Liver (tissue), 9 donors: ENCODE data around the gene GOT2. TPM values are rescaled to one million over a fixed set of nuclear protein-coding genes. Genes with fewer than 3 reads are reported as not detected.

Source experiments
- DNase-seq: peaks from one replicate; pipeline ENCODE4 v3.0.0-alpha.2; 2017; ENCODE audit warnings: low spot score
- H3K27ac ChIP-seq, 2 donors: one replicate each; pipeline ENCODE4 v1.7.0; 2013; ENCODE audit warnings: inconsistent platforms in 2 of 2, low read length in 2 of 2, control low read depth in 1 of 2, low read depth in 1 of 2, mild to moderate bottlenecking in 1 of 2
- H3K27me3 ChIP-seq, 4 donors: one replicate each; pipeline versions ENCODE4 v1.6.1 to v1.7.0; 2013; ENCODE audit warnings: low read length in 3 of 4, inconsistent platforms in 1 of 4, mild to moderate bottlenecking in 1 of 4, moderate library complexity in 1 of 4; ENCODE audit not compliant: control insufficient read depth in 4 of 4, insufficient read depth in 4 of 4
- H3K36me3 ChIP-seq, 4 donors: one replicate each; pipeline versions ENCODE4 v1.6.1 to v1.7.0; 2013; ENCODE audit warnings: low read length in 3 of 4, mild to moderate bottlenecking in 3 of 4, low read depth in 1 of 4, moderate library complexity in 1 of 4; ENCODE audit not compliant: control insufficient read depth in 4 of 4, insufficient read depth in 3 of 4
- H3K4me1 ChIP-seq, 4 donors: one replicate each; pipeline versions ENCODE4 v1.6.1 to v1.7.0; 2013; ENCODE audit warnings: low read length in 3 of 4, mild to moderate bottlenecking in 3 of 4, moderate library complexity in 1 of 4; ENCODE audit not compliant: control insufficient read depth in 4 of 4, insufficient read depth in 4 of 4
- H3K4me3 ChIP-seq, 3 donors: one replicate each; pipeline versions ENCODE4 v1.6.1 to v1.7.0; 2013; ENCODE audit warnings: low read length in 3 of 3, control low read depth in 1 of 3, low read depth in 1 of 3, mild to moderate bottlenecking in 1 of 3
- H3K9ac ChIP-seq, 2 donors: one replicate each; pipeline ENCODE4 v1.7.0; 2013; ENCODE audit warnings: low read length in 2 of 2, mild to moderate bottlenecking in 2 of 2, moderate library complexity in 2 of 2, control low read depth in 1 of 2, low read depth in 1 of 2
- H3K9me3 ChIP-seq, 4 donors: one replicate each; pipeline versions ENCODE4 v1.6.1 to v1.7.0; 2013; ENCODE audit warnings: low read length in 3 of 4; ENCODE audit not compliant: control insufficient read depth in 4 of 4
- EGR1 ChIP-seq, 2 donors: IDR thresholded peaks; 2 replicates each; pipeline ENCODE4 v1.6.1; 2016 to 2018; ENCODE audit warnings: antibody characterized with exemption in 2 of 2, low read depth in 2 of 2
- FOXA1 ChIP-seq: IDR thresholded peaks from 2 replicates; pipeline ENCODE4 v1.6.1; 2016; ENCODE audit warnings: antibody characterized with exemption
- FOXA2 ChIP-seq: IDR thresholded peaks from 2 replicates; pipeline ENCODE4 v1.6.1; 2016; ENCODE audit warnings: antibody characterized with exemption
- RAD21 ChIP-seq, 2 donors: IDR thresholded peaks; 2 replicates each; pipeline ENCODE4 v1.6.1; 2016; ENCODE audit warnings: antibody characterized with exemption in 2 of 2, mild to moderate bottlenecking in 2 of 2
- RXRA ChIP-seq, 2 donors: IDR thresholded peaks; 2 replicates each; pipeline ENCODE4 v1.6.1; 2017 to 2018; ENCODE audit warnings: antibody characterized with exemption in 2 of 2, mild to moderate bottlenecking in 1 of 2
- SP1 ChIP-seq: IDR thresholded peaks from 2 replicates; pipeline ENCODE4 v1.6.1; 2018; ENCODE audit warnings: antibody characterized with exemption, mild to moderate bottlenecking
- TAF1 ChIP-seq: conservative IDR thresholded peaks from 2 replicates; pipeline ENCODE4 v1.6.1; 2016; ENCODE audit warnings: antibody characterized with exemption, mild to moderate bottlenecking
- YY1 ChIP-seq: IDR thresholded peaks from 2 replicates; pipeline ENCODE4 v1.6.1; 2016; ENCODE audit warnings: antibody characterized with exemption, mild to moderate bottlenecking
- WGBS: extraction: QIAGEN DNeasy Blood & Tissue Kit; methylation state at CpG from one replicate; pipeline ENCODE4 v1.1.7; 2013; 5-methylcytosine and 5-hydroxymethylcytosine counted together
- polyA plus RNA-seq, 2 donors: library from polyadenylated mRNA; stranded (reverse) in 1 of 2; unstranded in 1 of 2; fragments of 200-250 nt in 1 of 2; fragments of >200 nt in 1 of 2; fragmentation: Nextera tagmentation in 1 of 2; extraction: Ambion mirVana in 1 of 2; gene quantifications; one replicate each; pipeline versions ENCODE4 v1.2.1 to v1.2.3, GENCODE V29; 2013 to 2015
- total RNA-seq, 2 donors: library from RNA; depleted of rRNA; stranded (reverse); fragments of >200 nt; gene quantifications; one replicate each; pipeline ENCODE4 v1.2.3, GENCODE V29; 2014
- TF ChIP-seq, protein P1 (sequence below): fragments of 150-350 bp; IDR thresholded peaks from 2 replicates; pipeline ENCODE4 v1.5.1; 2017; ENCODE audit warnings: improper control_type of control experiment, low read depth, low read length; ENCODE audit not compliant: missing input control
- TF ChIP-seq, protein P2 (sequence below): IDR thresholded peaks from 2 replicates; pipeline ENCODE4 v1.6.1; 2016; ENCODE audit warnings: antibody characterized with exemption
- TF ChIP-seq, protein P3 (sequence below): IDR thresholded peaks from 2 replicates; pipeline ENCODE4 v1.6.1; 2016; ENCODE audit warnings: antibody characterized with exemption
- TF ChIP-seq, protein P4 (sequence below): IDR thresholded peaks from 2 replicates; pipeline ENCODE4 v1.6.1; 2016; ENCODE audit warnings: antibody characterized with exemption
- donor health status: healthy.
- donor health status: healthy.
- donor health status: healthy.
- donor health status: healthy.
- donor health status: healthy.

GOT2 gene
- total and polyA plus RNA-seq, 4 donors, result 80.2 to 216 (median 136) TPM

DNA sequence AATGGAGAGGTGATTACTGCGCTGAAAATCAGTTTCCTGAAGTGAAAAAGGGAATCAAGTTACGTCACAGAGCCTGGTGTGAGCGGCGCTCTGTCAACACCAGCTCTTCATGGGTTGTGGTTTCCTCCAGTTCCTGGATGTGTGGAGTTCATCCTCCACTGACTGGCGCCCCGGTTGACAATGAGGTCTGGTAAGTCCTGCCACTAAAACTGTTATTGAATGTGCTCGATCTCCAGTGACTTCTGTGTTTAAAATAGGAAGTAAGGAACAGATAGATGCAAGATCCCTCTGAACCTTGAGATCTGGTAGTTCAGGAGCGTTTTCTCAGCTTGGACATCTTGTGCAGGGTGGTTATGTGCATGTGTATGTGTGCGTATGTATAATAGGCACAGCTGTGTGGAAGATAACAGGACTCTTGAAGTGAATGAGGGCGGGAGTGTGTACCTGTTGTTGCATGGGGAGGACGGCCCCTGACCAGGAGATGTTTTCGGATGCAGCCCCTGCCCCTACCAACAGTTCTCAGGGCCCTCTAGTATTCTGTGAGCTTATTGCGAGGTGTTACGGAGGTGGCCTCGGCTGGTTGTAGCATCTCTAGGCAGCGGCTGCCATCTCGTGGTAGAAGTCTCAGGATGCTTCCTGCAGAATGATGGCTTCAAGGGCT is 22.0 kb upstream of the GOT2 start:
- TF ChIP-seq, protein P1, sequence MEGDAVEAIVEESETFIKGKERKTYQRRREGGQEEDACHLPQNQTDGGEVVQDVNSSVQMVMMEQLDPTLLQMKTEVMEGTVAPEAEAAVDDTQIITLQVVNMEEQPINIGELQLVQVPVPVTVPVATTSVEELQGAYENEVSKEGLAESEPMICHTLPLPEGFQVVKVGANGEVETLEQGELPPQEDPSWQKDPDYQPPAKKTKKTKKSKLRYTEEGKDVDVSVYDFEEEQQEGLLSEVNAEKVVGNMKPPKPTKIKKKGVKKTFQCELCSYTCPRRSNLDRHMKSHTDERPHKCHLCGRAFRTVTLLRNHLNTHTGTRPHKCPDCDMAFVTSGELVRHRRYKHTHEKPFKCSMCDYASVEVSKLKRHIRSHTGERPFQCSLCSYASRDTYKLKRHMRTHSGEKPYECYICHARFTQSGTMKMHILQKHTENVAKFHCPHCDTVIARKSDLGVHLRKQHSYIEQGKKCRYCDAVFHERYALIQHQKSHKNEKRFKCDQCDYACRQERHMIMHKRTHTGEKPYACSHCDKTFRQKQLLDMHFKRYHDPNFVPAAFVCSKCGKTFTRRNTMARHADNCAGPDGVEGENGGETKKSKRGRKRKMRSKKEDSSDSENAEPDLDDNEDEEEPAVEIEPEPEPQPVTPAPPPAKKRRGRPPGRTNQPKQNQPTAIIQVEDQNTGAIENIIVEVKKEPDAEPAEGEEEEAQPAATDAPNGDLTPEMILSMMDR, result peak; percentile 89
- TF ChIP-seq RAD21 (IDR thresholded peaks at IDR 0.05), result peak; percentile 97 to 98
- TF ChIP-seq, protein P2, sequence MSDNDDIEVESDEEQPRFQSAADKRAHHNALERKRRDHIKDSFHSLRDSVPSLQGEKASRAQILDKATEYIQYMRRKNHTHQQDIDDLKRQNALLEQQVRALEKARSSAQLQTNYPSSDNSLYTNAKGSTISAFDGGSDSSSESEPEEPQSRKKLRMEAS, result no peak
- no peak for TF ChIP-seq TAF1
- H3K9me3 ChIP-seq, result no peaks in the 10 kb centered on the region
- peak; percentile 67 for DNase-seq
- no peaks in the 10 kb centered on the region for H3K36me3 ChIP-seq
- peaks cover 0 to 8% (median 3%) of the 10 kb centered on the region in 4 donors for H3K4me1 ChIP-seq
- H3K9ac ChIP-seq, result no peak overlapping the region
- H3K4me3 ChIP-seq, result no peak overlapping the region
- WGBS, result 36% methylated on average over 17 of the region's 17 CpGs
- no peaks in the 10 kb centered on the region for H3K27me3 ChIP-seq
- H3K27ac ChIP-seq, result no peak overlapping the region

DNA sequence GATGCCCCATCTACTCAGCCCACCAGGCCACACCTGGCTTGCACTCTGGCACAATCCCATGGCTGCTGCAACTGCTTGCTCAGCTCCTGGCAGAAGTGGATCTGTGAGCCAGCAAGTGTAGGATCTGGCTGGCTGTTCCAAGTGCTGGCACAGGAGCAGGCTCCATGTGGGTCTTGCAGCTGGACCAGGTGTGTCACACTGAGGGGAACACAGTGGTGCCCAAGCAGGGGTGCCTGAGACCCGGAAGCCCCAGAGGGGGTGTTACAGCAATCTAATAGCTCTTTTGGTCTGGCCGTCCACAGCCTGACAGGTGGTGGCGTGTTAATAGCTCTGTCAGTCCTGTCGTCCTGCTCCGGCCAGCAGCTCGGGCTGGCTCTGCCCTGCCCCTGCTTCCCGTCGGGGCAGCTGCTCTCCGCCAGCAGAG is 19.6 kb upstream of the GOT2 start:
- 68% methylated on average over 9 of the region's 9 CpGs for WGBS
- H3K4me1 ChIP-seq, result peaks cover 0 to 8% (median 3%) of the 10 kb centered on the region in 4 donors
- H3K9ac ChIP-seq, result no peak overlapping the region
- no peaks in the 10 kb centered on the region for H3K9me3 ChIP-seq
- no peak for DNase-seq
- no peak for TF ChIP-seq EGR1 (IDR thresholded peaks at IDR 0.05; ENCODE audit: low read depth in 2 of 2)
- H3K27ac ChIP-seq, result no peak overlapping the region
- no peaks in the 10 kb centered on the region for H3K27me3 ChIP-seq
- H3K36me3 ChIP-seq, result no peaks in the 10 kb centered on the region
- H3K4me3 ChIP-seq, result no peak overlapping the region

DNA sequence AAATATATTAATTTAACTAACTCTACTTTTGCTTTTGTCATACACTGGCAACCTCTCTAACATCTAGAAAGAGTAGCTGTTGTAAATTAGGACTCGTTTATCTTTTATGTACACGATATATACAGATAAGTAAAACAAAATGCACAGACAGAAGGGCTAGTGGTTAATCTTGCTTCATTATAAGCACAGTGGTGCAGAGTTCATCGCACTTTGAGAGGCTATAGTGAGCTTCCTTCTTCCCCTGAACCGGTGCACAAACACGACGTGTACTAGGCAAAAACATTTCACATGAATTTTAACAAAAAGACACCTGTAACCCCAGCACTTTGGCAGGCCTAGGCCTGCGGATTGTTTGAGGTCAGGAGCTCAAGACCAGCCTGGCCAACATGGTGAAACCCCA is 10.4 kb upstream of the GOT2 start:
- WGBS, result 79% methylated on average over 7 of the region's 7 CpGs
- Histone ChIP-seq H3K4me3 (no peak overlapping the region), H3K4me1 (peaks cover 0 to 5% (median 0%) of the 10 kb centered on the region in 4 donors), H3K27ac (no peak overlapping the region), H3K9ac (no peak overlapping the region), H3K9me3 (no peaks in the 10 kb centered on the region), H3K36me3 (no peaks in the 10 kb centered on the region), H3K27me3 (no peaks in the 10 kb centered on the region)
- no peak for DNase-seq
- TF ChIP-seq, protein P2, result no peak
- TF ChIP-seq, protein P3, sequence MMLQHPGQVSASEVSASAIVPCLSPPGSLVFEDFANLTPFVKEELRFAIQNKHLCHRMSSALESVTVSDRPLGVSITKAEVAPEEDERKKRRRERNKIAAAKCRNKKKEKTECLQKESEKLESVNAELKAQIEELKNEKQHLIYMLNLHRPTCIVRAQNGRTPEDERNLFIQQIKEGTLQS, result no peak
- TF ChIP-seq YY1 (no peak), FOXA2 (no peak), RXRA (IDR thresholded peaks at IDR 0.05) (no peak), SP1 (no peak), FOXA1 (no peak), RAD21 (IDR thresholded peaks at IDR 0.05) (no peak), TAF1 (no peak)
- TF ChIP-seq, protein P4, sequence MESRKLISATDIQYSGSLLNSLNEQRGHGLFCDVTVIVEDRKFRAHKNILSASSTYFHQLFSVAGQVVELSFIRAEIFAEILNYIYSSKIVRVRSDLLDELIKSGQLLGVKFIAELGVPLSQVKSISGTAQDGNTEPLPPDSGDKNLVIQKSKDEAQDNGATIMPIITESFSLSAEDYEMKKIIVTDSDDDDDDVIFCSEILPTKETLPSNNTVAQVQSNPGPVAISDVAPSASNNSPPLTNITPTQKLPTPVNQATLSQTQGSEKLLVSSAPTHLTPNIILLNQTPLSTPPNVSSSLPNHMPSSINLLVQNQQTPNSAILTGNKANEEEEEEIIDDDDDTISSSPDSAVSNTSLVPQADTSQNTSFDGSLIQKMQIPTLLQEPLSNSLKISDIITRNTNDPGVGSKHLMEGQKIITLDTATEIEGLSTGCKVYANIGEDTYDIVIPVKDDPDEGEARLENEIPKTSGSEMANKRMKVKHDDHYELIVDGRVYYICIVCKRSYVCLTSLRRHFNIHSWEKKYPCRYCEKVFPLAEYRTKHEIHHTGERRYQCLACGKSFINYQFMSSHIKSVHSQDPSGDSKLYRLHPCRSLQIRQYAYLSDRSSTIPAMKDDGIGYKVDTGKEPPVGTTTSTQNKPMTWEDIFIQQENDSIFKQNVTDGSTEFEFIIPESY, result no peak
